ENCODE results near the gene TCEANC2. TPM values are rescaled to one million over a fixed set of nuclear protein-coding genes. Genes with fewer than 3 reads are reported as not detected.
A peak's percentile ranks its signal among the peaks of the same experiment; 100 is the strongest.

TCEANC2 gene
- total and polyA plus RNA-seq, 4 donors: 0.89 to 2.1 (median 1.7) TPM

- H3K27me3 ChIP-seq (ENCODE audit: control insufficient read depth in 4 of 4, insufficient read depth in 4 of 4, low read length in 3 of 4): no peaks in the 10 kb centered on the region
- no peak for DNase-seq (ENCODE audit: low spot score)
- no peak for TF ChIP-seq CTCF (IDR thresholded peaks at IDR 0.05; ENCODE audit: low read depth, low read length, missing input control)
- no peak for TF ChIP-seq NR2F2 (IDR thresholded peaks at IDR 0.05)
- no peak for TF ChIP-seq SP1 (IDR thresholded peaks at IDR 0.05)
- TF ChIP-seq EGR1 (IDR thresholded peaks at IDR 0.05; ENCODE audit: low read depth in 2 of 2): no peak
- TF ChIP-seq, protein P1, sequence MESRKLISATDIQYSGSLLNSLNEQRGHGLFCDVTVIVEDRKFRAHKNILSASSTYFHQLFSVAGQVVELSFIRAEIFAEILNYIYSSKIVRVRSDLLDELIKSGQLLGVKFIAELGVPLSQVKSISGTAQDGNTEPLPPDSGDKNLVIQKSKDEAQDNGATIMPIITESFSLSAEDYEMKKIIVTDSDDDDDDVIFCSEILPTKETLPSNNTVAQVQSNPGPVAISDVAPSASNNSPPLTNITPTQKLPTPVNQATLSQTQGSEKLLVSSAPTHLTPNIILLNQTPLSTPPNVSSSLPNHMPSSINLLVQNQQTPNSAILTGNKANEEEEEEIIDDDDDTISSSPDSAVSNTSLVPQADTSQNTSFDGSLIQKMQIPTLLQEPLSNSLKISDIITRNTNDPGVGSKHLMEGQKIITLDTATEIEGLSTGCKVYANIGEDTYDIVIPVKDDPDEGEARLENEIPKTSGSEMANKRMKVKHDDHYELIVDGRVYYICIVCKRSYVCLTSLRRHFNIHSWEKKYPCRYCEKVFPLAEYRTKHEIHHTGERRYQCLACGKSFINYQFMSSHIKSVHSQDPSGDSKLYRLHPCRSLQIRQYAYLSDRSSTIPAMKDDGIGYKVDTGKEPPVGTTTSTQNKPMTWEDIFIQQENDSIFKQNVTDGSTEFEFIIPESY (IDR thresholded peaks at IDR 0.05): no peak
- no peak for TF ChIP-seq REST (IDR thresholded peaks at IDR 0.05)
- TF ChIP-seq FOXA1 (IDR thresholded peaks at IDR 0.05): no peak
- no peak for TF ChIP-seq JUND (IDR thresholded peaks at IDR 0.05)
- TF ChIP-seq, protein P2, sequence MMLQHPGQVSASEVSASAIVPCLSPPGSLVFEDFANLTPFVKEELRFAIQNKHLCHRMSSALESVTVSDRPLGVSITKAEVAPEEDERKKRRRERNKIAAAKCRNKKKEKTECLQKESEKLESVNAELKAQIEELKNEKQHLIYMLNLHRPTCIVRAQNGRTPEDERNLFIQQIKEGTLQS (IDR thresholded peaks at IDR 0.05): no peak
- no peak for TF ChIP-seq RAD21 (IDR thresholded peaks at IDR 0.05)
- no peak for TF ChIP-seq YY1 (IDR thresholded peaks at IDR 0.05)
- no peak for TF ChIP-seq FOXA2 (IDR thresholded peaks at IDR 0.05)
- no peak for TF ChIP-seq HNF4A (conservative IDR thresholded peaks at IDR 0.05)
- H3K4me1 ChIP-seq (ENCODE audit: control insufficient read depth in 4 of 4, insufficient read depth in 4 of 4, low read length in 3 of 4): peaks cover 1 to 11% (median 5%) of the 10 kb centered on the region in 4 donors
- H3K9ac ChIP-seq (ENCODE audit: low read depth in 1 of 2, low read length in 2 of 2): no peak overlapping the region
- 68% methylated on average over 33 of the region's 33 CpGs for WGBS
- H3K4me3 ChIP-seq (ENCODE audit: low read depth in 1 of 3, low read length in 3 of 3): no peak overlapping the region
- no peak overlapping the region for H3K27ac ChIP-seq (ENCODE audit: low read depth in 1 of 2, low read length in 2 of 2)
- H3K9me3 ChIP-seq (ENCODE audit: control insufficient read depth in 4 of 4, low read length in 3 of 4): no peaks in the 10 kb centered on the region
- H3K36me3 ChIP-seq (ENCODE audit: control insufficient read depth in 4 of 4, insufficient read depth in 3 of 4, low read depth in 1 of 4, low read length in 3 of 4): no peaks in the 10 kb centered on the region
Observed at GRCh38 chr1:54120698-54121481, 67.5 kb downstream of the TCEANC2 start.

DNA sequence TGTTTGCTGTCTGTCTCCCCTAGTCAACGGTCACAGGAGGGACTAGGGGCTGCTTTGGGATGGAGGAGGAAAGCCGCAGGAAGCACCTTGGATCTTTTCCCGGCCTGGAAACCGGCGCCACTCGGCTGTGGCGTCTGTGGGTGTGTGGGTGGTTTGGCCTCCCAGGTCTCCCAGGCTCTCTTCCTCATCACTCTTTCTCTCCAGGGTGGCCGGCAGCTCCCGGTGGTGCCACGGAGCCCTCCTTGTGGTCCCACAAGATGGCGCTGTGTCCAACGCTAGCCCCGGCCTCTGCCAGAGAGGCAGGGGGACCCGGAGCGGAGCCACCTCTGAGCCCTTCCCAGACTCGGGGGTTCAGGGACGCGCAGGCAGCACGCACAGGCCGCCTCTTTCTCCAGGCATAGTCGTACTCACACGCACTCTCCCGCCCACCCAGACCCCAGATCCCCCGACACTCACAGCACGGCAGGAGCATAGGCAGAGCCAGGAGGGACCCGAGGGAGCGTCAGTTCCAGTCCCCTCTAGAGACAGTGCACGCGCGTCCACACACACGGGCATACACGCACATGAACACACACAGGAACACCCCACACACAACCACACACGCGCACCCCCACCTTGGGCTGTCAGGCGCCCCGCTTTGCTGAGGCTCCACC is 68.2 kb downstream of the TCEANC2 start:
- WGBS: 10% methylated on average over 36 of the region's 36 CpGs
- no peaks in the 10 kb centered on the region for H3K27me3 ChIP-seq (ENCODE audit: control insufficient read depth in 4 of 4, insufficient read depth in 4 of 4, low read length in 3 of 4)
- no peak overlapping the region for H3K27ac ChIP-seq (ENCODE audit: low read depth in 1 of 2, low read length in 2 of 2)
- H3K9me3 ChIP-seq (ENCODE audit: control insufficient read depth in 4 of 4, low read length in 3 of 4): no peaks in the 10 kb centered on the region
- H3K4me1 ChIP-seq (ENCODE audit: control insufficient read depth in 4 of 4, insufficient read depth in 4 of 4, low read length in 3 of 4): peaks cover 3 to 11% (median 5%) of the 10 kb centered on the region in 4 donors
- no peak overlapping the region for H3K9ac ChIP-seq (ENCODE audit: low read depth in 1 of 2, low read length in 2 of 2)
- DNase-seq (ENCODE audit: low spot score): peak; percentile 77
- H3K4me3 ChIP-seq (ENCODE audit: low read depth in 1 of 3, low read length in 3 of 3): no peak overlapping the region
- no peaks in the 10 kb centered on the region for H3K36me3 ChIP-seq (ENCODE audit: control insufficient read depth in 4 of 4, insufficient read depth in 3 of 4, low read depth in 1 of 4, low read length in 3 of 4)
- TF ChIP-seq RAD21 (IDR thresholded peaks at IDR 0.05) (peak; percentile 77 to 91), CTCF (IDR thresholded peaks at IDR 0.05; ENCODE audit: low read depth, low read length, missing input control) (peak; percentile 60), SP1 (IDR thresholded peaks at IDR 0.05) (no peak)
